ENCODE measurements around the gene PPP3CA.

GRCh38 chr4:101190751-101191150 is 156.6 kb downstream of the PPP3CA start:
- no peak for TF ChIP-seq CTCF (IDR thresholded peaks at IDR 0.05)
- no peak for TF ChIP-seq POLR2A (IDR thresholded peaks at IDR 0.05)
- no peak for TF ChIP-seq EP300 (IDR thresholded peaks at IDR 0.05)
